GM12801 (cell line): Measurements from ENCODE around the gene WASHC3.

ENCODE experiments used
- TF ChIP-seq, protein P1 (sequence below): IDR thresholded peaks from one replicate; pipeline ENCODE4 v1.5.1; 2011; ENCODE audit warnings: control low read depth; ENCODE audit not compliant: insufficient read length; ENCODE audit errors: extremely low read depth

WASHC3 gene

DNA sequence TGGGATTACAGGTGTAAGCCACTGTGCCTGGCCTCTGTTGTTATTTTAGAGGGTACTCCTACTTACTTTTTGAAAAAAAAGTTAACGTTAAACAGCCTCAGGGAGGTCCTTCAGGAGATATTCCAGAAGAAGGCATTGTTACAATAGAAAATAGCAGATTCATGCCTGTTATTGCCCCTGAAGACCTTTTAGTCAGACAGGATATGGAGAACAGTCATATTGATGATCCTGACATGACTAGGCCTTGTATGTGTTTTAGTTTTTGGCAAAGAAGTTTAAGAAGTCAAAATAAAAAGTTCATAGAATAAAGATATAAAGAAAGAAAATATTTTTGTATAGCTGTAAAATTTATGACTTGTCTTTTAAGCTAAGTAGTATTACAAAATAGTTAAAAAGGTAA is 45.3 kb downstream of the WASHC3 start:
- TF ChIP-seq, protein P1, sequence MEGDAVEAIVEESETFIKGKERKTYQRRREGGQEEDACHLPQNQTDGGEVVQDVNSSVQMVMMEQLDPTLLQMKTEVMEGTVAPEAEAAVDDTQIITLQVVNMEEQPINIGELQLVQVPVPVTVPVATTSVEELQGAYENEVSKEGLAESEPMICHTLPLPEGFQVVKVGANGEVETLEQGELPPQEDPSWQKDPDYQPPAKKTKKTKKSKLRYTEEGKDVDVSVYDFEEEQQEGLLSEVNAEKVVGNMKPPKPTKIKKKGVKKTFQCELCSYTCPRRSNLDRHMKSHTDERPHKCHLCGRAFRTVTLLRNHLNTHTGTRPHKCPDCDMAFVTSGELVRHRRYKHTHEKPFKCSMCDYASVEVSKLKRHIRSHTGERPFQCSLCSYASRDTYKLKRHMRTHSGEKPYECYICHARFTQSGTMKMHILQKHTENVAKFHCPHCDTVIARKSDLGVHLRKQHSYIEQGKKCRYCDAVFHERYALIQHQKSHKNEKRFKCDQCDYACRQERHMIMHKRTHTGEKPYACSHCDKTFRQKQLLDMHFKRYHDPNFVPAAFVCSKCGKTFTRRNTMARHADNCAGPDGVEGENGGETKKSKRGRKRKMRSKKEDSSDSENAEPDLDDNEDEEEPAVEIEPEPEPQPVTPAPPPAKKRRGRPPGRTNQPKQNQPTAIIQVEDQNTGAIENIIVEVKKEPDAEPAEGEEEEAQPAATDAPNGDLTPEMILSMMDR, result no peak

DNA sequence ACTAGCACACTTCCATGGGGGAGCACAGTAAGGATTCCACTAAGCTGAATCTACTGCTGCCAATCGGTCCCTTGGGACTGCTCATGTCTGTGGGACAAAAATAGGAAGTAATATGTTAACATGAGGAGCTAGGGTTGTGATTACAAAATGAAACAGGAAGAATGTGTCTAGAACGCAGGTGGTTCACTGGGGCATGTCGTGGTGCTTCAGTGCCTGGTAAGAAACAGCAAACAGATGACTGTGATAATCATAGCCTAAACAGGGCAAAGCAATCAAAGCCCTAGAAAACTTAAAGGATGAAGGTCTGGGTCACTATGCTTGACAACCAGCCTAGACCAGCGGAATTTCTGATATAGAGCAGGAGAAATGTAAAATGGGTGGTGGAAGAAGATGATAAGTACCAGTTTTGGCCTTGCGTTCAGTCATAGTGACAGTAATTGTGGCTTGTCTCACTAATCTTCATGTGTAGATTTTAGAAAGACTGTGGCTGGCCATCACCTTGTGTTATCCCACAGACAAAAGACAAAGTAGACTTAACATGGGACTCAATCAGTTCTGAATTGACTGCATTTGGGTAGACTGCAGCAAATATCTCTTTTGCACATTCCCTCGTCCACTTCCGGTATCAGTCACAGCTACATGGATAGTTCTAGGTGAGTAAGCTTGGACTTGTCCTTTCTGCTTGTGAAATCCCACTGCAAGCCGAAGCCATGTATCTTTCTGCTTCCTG is 51.4 kb downstream of the WASHC3 start:
- TF ChIP-seq, protein P1, result no peak

DNA sequence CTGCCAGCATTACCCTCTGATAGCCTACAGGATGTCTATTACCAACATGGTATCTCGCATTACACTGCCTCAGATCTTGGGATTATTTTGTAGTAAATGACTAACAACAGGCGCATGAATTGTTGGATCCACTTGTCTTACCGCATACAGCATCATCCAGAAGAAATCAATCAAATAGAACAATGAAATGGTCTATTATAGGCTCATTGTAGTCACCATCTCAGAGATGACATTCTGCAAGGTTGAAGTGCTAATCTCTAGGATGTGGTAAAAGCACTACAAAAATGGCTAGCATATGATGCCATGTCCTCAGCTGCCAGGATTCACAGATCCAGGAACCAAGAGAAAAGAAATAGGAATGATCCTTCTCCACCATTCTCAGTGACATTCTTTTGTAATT is 52.0 kb downstream of the WASHC3 start:
- TF ChIP-seq, protein P1, result no peak

DNA sequence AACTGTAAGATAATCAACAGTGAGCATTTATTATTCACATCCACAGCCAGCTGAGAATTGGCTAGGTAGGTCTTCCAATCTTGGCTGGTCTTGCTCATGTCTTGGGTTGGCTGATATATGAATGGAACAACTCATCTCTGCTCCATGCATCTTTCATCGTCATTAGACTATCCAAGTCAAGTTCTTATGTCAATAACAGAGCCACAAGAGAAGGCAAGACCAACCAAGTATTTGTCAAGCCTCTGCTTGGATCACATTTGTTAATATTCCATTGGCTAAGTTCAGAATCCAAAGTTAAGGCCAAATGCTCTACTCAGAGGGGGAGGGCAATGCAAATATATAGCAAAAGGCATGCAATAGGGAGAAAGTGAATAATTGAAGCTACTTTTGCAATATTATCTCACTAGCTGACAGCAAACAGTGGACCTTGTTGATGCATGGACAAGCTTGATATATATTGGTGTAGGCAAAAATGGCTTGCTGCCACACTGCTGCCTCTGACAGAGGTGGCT is 53.1 kb downstream of the WASHC3 start:
- TF ChIP-seq, protein P1, result no peak

DNA sequence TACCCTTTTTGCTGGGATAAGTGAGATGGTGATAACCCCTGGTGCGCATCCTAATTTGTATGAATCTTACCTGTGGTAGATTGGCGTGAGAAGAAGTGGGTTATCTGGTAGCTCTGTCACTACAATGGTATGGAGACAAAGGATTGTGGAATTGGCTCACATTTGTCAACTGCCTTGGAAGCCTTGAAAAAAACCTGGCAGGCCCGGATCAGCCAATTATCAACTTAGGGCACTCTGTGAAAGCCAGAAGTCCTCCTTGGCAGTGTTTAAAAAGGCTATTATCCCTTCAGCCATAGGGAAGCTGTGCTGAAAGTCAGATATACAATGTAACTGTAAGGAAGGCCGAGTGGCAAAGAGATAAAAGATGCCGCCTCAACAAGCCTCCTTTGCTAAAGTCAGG is 56.5 kb downstream of the WASHC3 start:
- TF ChIP-seq, protein P1, result no peak

DNA sequence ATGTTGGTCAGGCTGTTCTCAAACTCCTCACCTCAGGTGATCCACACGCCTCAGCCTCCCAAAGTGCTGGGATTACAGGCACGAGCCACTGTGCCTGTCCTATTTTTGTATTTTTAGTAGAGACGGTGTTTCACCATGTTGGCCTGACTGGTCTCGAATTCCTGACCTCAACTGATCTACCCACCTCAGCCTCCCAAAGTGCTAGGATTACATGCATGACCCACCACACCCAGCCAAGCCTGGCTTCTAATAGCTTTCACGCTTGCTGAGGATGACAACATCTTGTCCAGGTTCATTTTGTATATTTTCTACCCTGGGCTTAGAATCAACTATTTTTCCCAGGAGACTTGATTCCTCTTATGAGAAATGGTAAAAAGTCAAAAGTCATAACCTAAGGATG is 64.7 kb downstream of the WASHC3 start:
- TF ChIP-seq, protein P1, result no peak

DNA sequence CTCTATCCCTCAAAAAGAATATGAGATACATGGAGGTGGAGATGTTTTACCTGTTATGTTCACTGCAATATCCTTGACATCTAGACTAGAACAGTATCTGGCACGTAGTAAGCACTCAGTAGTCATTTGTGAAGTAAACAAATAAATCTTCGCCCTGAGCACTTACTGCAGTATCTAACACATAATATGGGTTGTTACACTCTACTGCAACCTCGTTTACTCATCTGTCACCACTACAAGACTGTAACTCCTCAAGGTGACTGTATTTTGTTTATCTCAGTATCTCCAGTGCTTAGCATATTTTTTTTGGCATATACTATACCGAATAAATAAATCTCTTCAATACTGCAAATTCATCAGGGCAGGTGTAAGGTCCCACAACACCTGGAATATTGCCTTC is 66.1 kb downstream of the WASHC3 start:
- TF ChIP-seq, protein P1, result no peak

DNA sequence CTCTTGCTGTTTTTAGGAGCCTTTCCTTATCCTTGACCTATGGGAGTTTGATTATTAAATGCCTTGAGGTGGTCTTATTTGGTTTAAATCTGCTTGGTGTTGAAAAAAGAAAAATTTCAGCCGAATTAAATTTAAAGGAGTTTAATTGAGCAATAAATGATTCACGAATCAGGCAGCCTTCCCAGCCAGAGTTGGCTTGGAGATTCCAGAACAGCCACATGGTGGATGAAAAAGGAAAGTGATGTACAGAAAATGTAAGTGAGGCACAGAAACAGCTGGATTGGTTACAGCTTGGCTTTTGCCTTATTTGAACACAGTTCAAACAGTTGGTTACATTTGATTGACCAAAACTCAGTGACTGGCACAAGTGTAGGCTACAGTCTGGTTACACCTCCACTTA is 69.7 kb downstream of the WASHC3 start:
- TF ChIP-seq, protein P1, result no peak
